ENCODE results near the gene USH1G.

DNA sequence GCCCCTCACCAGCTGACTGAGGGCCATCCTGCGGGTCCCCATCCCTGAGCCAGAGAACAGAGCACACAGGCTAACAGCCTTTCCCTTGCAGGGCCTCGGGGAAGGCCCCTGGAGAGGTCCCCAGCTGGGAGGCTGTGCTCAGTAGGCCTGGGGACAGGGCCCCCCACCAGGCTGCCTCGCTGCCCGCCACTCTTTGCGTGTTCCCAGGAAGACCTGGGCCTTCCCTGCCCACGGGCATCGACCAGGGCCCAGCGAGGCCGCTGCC, 48.7 kb upstream of the USH1G start:
- TF ChIP-seq, protein P1, sequence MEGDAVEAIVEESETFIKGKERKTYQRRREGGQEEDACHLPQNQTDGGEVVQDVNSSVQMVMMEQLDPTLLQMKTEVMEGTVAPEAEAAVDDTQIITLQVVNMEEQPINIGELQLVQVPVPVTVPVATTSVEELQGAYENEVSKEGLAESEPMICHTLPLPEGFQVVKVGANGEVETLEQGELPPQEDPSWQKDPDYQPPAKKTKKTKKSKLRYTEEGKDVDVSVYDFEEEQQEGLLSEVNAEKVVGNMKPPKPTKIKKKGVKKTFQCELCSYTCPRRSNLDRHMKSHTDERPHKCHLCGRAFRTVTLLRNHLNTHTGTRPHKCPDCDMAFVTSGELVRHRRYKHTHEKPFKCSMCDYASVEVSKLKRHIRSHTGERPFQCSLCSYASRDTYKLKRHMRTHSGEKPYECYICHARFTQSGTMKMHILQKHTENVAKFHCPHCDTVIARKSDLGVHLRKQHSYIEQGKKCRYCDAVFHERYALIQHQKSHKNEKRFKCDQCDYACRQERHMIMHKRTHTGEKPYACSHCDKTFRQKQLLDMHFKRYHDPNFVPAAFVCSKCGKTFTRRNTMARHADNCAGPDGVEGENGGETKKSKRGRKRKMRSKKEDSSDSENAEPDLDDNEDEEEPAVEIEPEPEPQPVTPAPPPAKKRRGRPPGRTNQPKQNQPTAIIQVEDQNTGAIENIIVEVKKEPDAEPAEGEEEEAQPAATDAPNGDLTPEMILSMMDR (IDR thresholded peaks at IDR 0.05; ENCODE audit: insufficient read depth, low read length, poor library complexity, severe bottlenecking): no peak
- no peak for TF ChIP-seq EZH2phosphoT487 (conservative IDR thresholded peaks at IDR 0.05; ENCODE audit: low read length)
